DMS153 treated with DMSO at 0.1 percent for 48 hours (cell line): ENCODE results near the gene DCDC2.
A peak's percentile ranks its signal among the peaks of the same experiment; 100 is the strongest.
"Not testable (repeated sequence)": the region's sequence is repeated elsewhere in the genome, so short reads cannot be mapped to it uniquely, and the experiment has no call there.

Experiments used
- DNase-seq: peaks from one replicate; lab custom pipeline; 2025; ENCODE audit not compliant: unreplicated experiment; lab: John Stamatoyannopoulos, UW

Gene DCDC2

DNA sequence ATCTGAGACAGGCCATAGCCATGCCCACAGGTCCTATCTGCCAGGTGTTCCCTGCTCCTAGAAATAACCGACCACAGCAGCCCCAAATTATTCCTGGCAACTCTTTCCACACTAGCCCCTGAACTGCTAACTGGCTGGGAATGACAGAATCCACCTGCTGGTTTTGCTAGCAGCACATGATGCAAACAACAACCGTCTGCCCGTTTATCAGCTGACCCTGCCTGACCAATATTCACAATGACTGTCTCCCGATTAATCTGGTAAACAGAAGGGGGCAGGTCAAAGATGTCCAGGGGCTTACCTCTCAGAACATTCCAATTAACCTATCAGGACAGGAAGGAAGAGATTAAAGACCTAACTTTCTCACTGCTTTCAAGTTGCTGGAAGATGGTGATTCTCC is 130.3 kb downstream of the DCDC2 start:
- DNase-seq, result no peak

DNA sequence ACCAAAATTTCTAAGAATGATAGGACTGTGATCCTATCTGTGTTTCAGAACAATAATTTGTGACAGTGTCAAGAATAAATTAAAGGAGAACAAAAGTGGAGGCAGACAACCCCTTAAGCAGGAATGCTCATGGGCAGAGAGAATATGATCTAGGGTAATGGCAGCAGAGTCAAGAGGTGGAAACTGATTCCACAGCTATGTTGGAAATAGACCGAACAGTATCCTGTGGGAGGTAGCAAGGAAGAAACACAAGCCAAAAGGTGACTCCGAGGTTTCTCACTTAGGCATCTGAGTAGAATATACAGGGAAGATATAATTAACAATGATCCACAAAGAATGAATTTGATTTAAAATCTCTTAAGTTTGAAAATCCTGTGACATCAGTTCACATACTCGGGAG is 131.3 kb downstream of the DCDC2 start:
- no peak for DNase-seq

- DNase-seq, result no peak
Measured at GRCh38 chr6:24225838-24226237, 132.0 kb downstream of the DCDC2 start.

DNA sequence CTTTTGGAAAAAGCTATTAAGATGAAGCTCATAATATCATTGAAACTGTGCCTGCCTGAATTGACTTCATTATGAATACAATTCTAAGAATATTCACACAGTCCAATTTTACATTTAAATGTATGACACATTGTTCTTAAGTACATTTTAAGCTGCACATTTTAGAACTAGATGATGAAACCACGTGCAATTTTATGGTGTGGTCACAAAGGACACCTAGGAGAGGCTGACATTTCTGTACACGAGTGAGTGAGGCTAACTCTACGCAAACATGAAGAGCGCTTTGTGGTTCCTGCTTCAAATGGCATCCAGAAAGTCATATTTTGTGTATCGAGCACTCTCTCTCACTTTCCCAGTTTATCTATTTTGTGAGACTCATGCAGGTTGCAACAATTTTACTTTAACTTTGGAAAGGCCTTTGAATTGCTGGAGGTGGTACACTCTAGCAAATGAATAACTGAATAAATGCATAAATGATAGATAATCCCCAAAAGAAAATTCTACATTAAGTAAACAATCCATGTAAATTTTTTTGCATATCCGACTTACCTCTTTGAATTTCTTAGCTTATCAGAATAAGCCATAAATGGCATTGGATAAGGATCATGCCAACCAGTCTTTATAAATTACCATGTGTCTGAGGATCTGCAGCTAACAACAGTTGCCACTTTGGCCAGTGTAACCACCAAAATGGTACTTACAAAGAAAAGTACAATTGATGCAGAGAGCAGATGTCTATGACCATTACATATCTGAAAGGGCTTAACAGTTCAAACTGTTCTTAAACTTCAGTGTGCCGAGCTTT is 134.5 kb downstream of the DCDC2 start:
- no peak for DNase-seq

DNA sequence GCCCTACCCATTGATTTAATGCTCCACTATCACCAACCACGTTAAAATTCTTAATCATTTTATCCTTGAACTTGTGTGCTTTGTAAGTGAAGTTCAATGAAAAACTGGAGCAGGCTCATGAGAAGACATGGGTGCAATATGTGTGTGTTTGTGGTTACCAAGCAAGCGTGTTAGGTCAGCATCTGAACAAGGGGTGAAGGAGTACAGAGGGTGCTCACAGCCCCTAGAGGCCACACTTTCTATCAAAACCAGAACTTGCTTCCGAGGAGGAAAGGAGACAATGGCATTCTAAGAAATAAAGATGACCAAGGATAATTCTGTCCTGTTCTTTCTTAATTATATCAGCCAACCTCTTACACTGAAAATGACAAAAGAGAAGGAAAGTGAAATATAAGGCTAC is 138.2 kb downstream of the DCDC2 start:
- no peak for DNase-seq

- DNase-seq, result no peak
Measured at GRCh38 chr6:24214984-24215383, 142.9 kb downstream of the DCDC2 start.

DNA sequence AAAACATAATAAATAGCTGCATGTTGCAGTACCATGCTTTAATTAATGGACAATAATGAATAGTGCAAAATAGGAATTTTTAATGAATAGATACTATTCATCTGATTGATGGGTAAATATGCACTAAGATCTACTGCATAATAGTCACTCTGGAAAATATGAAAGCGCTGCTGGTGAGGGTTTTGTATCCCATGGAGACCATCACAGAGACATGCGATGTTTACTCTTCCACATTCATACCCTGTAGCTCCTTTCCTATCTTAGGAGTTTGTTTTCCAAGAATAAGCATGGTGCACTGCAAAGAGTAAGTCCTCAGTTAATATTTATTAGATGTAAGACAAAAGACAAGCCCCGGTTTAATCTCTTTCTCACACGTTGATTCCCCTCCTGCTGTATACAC is 150.4 kb downstream of the DCDC2 start:
- no peak for DNase-seq

GRCh38 chr6:24205020-24205492 is 152.8 kb downstream of the DCDC2 start:
- DNase-seq, result peak; percentile 68

- not testable (repeated sequence) for DNase-seq
Measured at GRCh38 chr6:24204113-24204512, 153.7 kb downstream of the DCDC2 start.

DNA sequence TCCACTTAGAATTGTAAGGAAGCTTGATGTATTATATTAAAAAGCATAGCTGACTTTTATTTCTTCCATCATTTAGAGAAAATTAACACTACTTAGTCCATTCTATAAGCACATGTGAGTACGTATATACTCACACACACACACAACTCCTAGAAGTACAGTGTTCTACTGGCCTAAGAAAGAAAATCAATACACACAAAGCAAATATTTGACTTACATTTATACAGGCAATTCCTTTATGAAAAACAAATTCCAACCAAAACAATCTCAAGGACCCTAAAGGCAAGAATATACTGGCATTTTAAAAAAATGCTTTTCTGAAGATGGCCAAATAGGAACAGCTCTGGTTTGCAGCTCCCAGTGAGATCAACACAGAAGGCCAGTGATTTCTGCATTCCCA is 160.0 kb downstream of the DCDC2 start:
- no peak for DNase-seq

GRCh38 chr6:24195836-24196597 is 161.8 kb downstream of the DCDC2 start:
- peak; percentile 10 for DNase-seq

DNA sequence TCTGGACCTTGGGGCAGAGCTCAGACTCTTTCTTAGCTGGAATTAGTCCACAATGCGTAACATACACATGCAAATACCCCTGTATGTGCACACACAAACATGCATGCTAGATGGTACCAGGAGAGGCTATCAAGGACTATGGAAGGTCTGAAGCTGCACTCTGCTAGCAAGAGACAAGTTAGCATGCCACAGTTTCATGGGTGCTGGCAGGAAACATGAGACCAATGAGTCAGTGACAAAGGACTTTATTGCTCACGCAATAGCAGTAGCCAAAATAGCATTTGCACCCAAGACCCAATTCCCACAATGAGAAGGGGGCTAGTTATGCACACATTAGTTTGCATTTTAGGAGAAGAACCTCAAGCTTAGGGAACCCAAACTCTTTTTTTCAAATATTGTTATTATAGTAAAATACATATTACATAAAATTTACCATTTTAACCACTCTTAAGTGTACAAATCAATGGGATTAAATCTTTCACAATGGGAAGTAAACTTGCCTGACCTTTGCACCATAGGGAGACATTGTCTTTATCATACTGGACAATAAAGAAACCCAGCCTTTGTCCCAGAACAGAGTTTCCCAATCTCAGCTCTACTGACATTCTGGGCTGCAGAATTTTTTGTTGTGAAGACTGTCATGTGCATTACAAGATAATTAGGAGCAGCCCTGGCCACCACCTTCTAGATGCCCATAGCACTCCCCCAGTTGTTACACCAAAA is 162.7 kb downstream of the DCDC2 start:
- DNase-seq, result no peak

GRCh38 chr6:24193364-24193763 is 164.5 kb downstream of the DCDC2 start:
- no peak for DNase-seq

- DNase-seq, result no peak
Measured at GRCh38 chr6:24191346-24191745, 166.5 kb downstream of the DCDC2 start.

- DNase-seq, result no peak
Measured at GRCh38 chr6:24188578-24189080, 169.2 kb downstream of the DCDC2 start.

- DNase-seq, result no peak
Measured at GRCh38 chr6:24187965-24188577, 169.8 kb downstream of the DCDC2 start.

GRCh38 chr6:24186349-24186748 is 171.5 kb downstream of the DCDC2 start:
- no peak for DNase-seq

DNA sequence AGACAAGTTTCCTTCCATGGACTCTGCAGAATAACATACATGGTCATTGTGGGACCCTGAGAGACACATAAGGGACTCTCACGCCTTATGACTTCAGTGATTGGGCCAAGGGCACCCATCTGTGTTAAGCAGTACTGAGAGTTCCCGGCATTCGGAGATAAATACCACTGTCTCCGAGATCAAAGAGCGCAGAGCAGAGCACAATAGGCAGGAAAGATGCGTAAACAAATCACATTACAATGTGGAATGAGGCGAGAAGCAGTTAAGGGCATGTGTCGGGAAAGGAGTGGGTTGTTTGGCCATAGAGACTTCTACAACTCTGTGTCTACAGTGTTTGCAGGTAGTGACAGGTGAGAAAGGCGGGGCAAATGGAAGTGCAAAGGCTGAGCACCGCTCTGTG is 174.3 kb downstream of the DCDC2 start:
- peak; percentile 17 for DNase-seq

- DNase-seq, result no peak
Measured at GRCh38 chr6:24157886-24158285, 200.0 kb downstream of the DCDC2 start.

DNA sequence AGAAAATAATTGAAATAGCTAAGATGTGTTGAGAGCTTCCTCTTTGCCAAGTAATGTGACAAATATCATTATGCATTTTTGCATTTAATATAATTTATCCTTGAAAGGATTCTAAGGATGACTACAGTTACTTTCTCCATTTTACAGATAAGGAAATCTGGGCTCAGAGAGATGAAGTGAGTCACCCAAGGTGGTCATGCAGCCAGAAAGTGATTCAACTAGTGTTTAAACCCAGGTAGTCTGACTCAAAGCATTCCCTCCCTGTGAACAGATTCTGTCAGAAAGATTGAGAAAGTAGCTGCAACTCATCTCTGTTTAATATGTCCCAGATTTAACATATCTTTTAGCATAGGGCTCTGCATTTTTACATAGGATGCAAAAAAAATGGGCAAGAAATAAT is 203.7 kb downstream of the DCDC2 start:
- DNase-seq, result no peak

- DNase-seq, result no peak
Measured at GRCh38 chr6:24152014-24152413, 205.8 kb downstream of the DCDC2 start.
